COLO668 (cell line): ENCODE results near the gene RAPGEF4.

Source experiments
- DNase-seq: peaks from one replicate; lab custom pipeline; 2025; ENCODE audit not compliant: unreplicated experiment; lab: John Stamatoyannopoulos, UW

RAPGEF4 gene

GRCh38 chr2:172930871-172931255, 195.2 kb downstream of the RAPGEF4 start:
- DNase-seq, result no peak

DNA sequence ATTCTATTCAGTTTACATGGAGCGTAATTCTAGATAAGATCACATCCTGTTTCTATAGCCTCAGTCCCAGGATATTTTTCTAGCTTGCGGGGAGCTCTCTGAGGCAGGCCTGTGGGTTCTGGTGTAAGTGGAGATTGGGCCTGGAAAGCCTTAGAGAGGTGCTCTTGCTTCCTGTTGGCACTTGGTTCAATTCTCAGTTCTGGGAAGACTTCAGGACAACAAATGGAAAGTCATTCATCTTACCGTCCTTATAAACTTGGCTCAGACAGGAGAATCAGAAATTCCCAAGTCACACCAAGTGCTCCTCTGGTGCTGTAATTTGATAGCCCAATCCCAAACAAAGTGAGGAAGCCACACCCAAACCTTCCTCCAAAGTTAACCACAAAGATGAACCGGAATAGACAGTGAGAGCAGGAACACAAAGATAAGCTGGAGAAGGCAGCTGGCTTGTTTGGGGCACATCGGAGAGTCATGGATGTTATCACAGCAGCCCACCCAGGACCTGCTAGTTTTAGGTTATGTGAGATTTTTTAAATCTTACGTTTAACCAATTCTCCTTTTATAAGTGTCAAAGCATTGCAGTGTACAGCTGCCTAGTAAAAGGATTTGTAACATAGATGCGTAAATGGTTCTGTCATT, 195.7 kb downstream of the RAPGEF4 start:
- DNase-seq, result peak; percentile 40

GRCh38 chr2:172931918-172932520, 196.4 kb downstream of the RAPGEF4 start:
- peak; percentile 64 for DNase-seq

DNA sequence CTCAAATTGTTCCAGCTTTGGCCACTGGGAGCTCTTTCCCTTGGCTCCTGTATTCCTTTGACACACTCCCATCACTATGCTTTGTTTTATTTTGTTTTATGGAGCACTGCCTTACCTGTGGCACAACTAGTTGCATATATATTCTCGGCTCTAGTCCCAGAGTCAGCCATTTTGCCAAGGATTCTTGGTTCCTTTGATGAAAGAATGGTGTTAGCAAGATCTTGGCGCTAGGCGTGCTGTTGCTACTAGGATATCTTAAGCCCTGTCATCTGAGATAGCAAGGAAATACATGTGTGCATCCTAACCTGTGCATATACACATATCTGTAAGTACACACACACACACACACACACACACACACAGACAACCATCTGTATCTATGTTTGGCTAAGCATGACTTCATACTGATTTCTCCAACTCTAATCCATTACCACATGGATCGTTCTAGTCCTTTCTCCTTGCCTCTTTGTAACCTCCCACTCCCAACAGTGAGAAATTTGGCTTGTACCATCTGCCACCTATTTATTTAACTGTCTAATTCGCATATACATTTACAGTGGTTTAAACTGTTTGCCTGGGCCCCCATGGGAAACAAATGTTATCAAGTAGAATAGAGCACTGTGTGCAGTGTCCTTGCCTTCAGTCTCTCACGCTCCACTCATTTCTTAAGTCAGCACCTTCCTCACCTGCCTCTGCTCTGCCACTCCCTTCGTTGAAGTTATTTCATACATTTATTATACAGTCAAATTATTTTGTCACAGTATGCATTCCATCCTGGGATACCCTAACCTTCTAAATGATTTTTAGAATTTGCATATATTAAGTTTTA, 202.5 kb downstream of the RAPGEF4 start:
- DNase-seq, result no peak

GRCh38 chr2:172938713-172939375, 203.2 kb downstream of the RAPGEF4 start:
- DNase-seq, result no peak

GRCh38 chr2:172943539-172943938, 207.9 kb downstream of the RAPGEF4 start:
- DNase-seq, result no peak

GRCh38 chr2:172944022-172944793, 208.6 kb downstream of the RAPGEF4 start:
- DNase-seq, result no peak

GRCh38 chr2:172944794-172945509, 209.3 kb downstream of the RAPGEF4 start:
- DNase-seq, result no peak

- no peak for DNase-seq
Observed at GRCh38 chr2:172945510-172945850, 209.8 kb downstream of the RAPGEF4 start.

- DNase-seq, result no peak
Observed at GRCh38 chr2:172947461-172948153, 212.0 kb downstream of the RAPGEF4 start.

DNA sequence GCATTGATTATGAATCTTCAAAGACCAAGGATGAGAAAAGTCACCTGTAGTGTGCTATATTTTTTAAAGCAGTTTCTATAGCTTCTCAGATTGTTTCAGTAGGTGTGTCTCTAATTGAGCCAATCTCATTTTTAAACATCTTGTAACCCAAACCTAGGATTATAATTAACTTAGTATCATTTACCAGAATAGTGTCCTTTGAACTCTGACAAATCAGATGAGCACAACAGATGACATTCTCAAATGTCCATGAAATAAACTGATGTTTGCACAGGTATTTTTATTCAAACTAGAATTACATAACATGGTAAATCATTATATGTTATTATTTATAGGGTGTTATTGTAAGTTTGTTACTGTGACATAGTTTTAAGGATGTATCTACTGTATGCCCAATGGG, 213.9 kb downstream of the RAPGEF4 start:
- no peak for DNase-seq

DNA sequence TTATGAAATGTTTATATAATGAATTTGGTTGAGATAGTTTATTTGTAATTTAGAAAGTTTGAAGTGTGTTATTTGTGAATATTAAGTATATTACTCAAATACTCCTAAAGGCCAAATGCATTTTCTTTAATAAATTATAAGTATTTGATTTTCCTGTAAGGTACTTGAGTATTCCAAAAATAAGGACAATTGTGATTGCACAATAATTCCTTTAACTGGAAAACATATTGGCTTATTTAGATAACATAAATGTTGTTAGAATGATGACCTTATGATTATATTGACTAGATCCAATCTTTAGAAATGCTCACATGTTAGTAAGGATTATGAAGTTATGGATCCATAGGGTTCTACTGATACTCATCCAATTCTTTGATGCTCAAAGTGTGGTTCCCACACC, 214.9 kb downstream of the RAPGEF4 start:
- DNase-seq, result no peak

DNA sequence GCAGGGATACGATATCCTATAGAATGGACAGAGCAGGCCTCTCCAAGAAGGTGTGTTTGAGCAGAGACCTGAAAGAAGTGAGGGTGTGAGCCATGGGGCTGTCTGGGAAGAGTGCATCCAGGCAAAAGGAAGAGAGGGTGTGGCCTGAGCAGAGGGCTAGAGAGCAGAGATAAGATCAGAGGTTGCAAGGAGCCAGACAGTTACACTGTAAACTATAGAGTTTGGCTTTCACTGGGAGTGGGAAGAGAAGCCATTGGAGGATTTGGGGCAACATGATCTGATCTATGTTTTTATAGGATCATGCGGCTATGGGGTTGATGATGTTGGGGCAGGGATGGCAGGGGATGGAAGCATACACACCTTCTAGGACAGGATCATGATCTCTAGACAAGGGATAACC, 215.9 kb downstream of the RAPGEF4 start:
- no peak for DNase-seq

GRCh38 chr2:172953411-172953810, 217.8 kb downstream of the RAPGEF4 start:
- no peak for DNase-seq

GRCh38 chr2:172953970-172954852, 218.6 kb downstream of the RAPGEF4 start:
- DNase-seq, result no peak

DNA sequence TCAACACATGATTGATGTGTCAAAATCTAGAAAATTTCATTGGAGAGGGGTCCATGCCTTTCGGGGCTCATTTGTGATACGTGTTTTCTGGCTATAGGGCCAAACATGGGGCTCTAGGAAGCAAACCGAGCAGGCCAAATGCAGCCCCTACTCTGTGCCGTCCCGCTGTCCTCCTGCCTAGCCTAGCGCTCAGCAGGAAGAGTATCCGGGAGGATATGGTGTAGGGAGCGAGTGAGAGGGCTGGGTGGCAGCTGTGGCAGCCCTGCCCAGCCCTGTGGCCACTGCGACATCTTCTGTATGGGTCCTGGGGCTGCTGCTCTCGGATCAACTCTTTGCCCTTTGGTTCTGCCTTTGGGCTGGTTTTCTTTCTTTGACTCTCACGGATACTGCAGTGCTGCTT, 219.9 kb downstream of the RAPGEF4 start:
- no peak for DNase-seq

DNA sequence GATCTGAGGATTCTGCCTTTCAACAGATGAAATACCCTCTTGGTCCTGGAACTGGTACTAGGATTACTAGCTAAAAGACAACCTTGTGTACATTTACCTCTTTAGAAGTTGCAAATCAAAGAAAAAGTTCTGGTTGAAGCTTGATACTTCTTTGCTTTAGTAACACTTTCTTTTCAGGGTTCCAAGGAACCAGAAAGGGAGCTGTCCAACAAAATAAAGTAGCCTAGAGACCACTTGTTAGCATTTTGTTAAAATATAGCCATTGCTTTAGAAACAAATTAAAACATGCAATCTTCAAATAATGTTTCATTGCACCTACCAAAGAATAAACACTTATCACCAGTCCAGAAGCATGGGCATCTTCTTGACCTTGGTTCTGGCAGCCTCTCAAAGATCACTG, 222.1 kb downstream of the RAPGEF4 start:
- DNase-seq, result no peak

DNA sequence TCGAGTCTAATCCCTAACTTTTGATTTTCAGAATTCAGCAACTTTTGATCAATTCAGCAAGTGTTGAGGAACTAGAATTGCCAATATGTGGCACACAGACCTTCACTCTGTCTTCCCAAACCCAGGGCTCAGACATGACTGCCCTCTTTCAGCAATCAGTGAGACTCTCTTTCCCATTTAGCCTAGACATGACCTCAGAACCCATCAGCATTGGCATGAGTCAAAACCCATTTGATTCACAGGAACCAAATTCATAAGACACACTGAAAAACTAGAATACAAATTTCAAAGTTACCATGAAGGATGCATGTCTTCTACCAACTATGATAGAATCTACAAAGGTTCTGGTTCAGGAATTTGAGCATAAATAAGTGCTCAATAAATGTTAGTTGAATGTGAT, 226.4 kb downstream of the RAPGEF4 start:
- no peak for DNase-seq

DNA sequence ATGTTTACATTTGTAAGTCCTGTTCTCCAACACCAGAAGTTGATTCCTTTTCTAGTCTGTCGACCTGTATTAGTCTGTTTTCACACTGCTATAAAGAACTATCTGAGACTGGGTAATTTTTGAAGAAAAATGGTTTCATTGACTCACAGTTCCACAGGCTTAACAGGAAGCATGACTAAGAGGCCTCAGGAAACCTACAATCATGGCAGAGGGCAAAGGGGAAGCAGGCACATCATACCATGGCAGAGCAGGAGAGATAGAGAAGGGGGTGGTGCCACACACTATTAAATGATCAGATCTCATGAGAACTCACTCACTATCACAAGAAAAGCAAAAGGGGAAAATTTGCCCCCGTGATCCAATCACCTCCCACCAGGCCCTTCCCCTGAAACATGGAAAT, 227.2 kb downstream of the RAPGEF4 start:
- DNase-seq, result no peak
